HG02885 (cell line): ENCODE data around the gene ACTR10.
"Not testable (repeated sequence)": the region's sequence is repeated elsewhere in the genome, so short reads cannot be mapped to it uniquely, and the experiment has no call there.

Source experiments
- ATAC-seq: cut with Tn5 transposase; IDR thresholded peaks from one replicate; pipeline ENCODE4 v1.9.1; 2021; ENCODE audit warnings: mild to moderate bottlenecking; ENCODE audit not compliant: unreplicated experiment, poor library complexity

Gene ACTR10

GRCh38 chr14:58215191-58215914 lies 15.4 kb downstream of the ACTR10 start:
- no peak for ATAC-seq

GRCh38 chr14:58216544-58216943 lies 16.6 kb downstream of the ACTR10 start:
- no peak for ATAC-seq

GRCh38 chr14:58227096-58227819 lies 27.3 kb downstream of the ACTR10 start:
- ATAC-seq, result no peak

GRCh38 chr14:58238252-58239243 lies 38.6 kb downstream of the ACTR10 start:
- ATAC-seq, result peak; percentile 23

GRCh38 chr14:58239244-58240195 lies 39.6 kb downstream of the ACTR10 start:
- peak; percentile 23 for ATAC-seq

- peak; percentile 35 for ATAC-seq
These were observed 44.0 kb downstream of the ACTR10 start for GRCh38 chr14:58243790-58244555.

- peak; percentile 92 for ATAC-seq
These were observed 44.8 kb downstream of the ACTR10 start, which contains the start of gene PSMA3 for GRCh38 chr14:58244556-58245387. PSMA3 (plus strand) TSS chr14:58244843; CDS start chr14:58244921, 78 bp downstream.

- no peak for ATAC-seq
These were observed 45.6 kb downstream of the ACTR10 start for GRCh38 chr14:58245562-58245961.

- ATAC-seq, result no peak
These were observed 49.7 kb downstream of the ACTR10 start for GRCh38 chr14:58249611-58250010.

- ATAC-seq, result no peak
These were observed 58.2 kb downstream of the ACTR10 start for GRCh38 chr14:58258156-58258555.

- ATAC-seq, result not testable (repeated sequence)
These were observed 62.1 kb downstream of the ACTR10 start for GRCh38 chr14:58262005-58262404.

- no peak for ATAC-seq
These were observed 65.5 kb downstream of the ACTR10 start for GRCh38 chr14:58265401-58265800.

- ATAC-seq, result no peak
These were observed 70.7 kb downstream of the ACTR10 start for GRCh38 chr14:58270628-58271027.

GRCh38 chr14:58272588-58273372 lies 72.8 kb downstream of the ACTR10 start:
- no peak for ATAC-seq

- no peak for ATAC-seq
These were observed 74.9 kb downstream of the ACTR10 start for GRCh38 chr14:58274881-58275280.

- no peak for ATAC-seq
These were observed 75.7 kb downstream of the ACTR10 start for GRCh38 chr14:58275527-58276190.
